ENCODE results near the gene PTGES2.
A peak's percentile ranks its signal among the peaks of the same experiment; 100 is the strongest.

The PTGES2 gene

GRCh38 chr9:128102861-128103588 lies 24.5 kb downstream of the PTGES2 start:
- DNase-seq: no peak

- DNase-seq: no peak
Measured at GRCh38 chr9:128102196-128102595, 25.3 kb downstream of the PTGES2 start.

- DNase-seq: no peak
Measured at GRCh38 chr9:128101690-128102089, 25.8 kb downstream of the PTGES2 start.

DNA sequence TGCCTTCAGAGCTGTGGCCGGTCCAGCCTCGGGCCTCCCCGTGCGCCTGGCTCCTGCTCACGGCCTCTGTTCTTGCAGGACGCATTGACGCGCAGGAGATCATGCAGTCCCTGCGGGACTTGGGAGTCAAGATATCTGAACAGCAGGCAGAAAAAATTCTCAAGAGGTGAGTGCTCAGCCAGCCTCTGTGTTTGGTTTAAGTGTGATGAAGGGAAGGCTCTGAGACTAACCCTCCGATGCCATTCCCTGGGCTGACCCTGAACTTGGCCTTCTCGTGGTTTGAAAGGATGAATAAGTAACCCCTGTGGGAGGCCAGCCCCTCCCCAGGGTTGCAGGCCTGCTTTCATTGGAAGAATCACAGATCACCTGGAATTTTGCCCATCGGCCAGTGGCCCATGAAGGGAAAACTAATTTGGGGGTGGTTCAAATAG lies 26.3 kb downstream of the PTGES2 start:
- DNase-seq: no peak

GRCh38 chr9:128100581-128100980 lies 26.9 kb downstream of the PTGES2 start:
- DNase-seq: no peak

DNA sequence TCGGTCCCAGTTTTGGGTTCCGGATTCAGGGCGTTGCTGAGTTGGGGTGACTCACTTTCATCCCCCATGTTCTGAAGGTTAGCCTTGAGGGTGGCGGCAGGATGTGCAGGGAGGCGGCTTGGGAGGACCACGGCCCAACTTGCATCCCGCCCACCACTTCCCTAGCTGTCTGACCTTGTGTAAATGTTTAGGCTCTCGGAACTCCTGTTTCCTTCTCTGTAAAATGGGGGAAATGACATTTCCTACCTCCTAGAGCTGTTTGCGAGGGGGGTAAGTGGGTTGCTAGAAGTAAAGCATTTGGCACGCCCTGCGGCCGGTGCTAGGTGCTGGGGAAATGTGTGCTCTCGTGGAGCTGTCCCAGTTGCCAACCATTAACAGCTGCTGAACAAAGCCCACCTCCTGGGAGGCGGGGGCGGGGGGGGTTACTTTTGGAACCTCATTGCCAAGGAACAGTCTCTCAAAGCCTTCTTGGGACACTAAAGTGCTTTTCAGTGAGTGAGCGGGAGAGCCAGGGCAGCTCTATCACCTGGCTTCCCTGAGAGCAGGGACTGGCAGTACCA lies 27.5 kb downstream of the PTGES2 start:
- DNase-seq: no peak

DNA sequence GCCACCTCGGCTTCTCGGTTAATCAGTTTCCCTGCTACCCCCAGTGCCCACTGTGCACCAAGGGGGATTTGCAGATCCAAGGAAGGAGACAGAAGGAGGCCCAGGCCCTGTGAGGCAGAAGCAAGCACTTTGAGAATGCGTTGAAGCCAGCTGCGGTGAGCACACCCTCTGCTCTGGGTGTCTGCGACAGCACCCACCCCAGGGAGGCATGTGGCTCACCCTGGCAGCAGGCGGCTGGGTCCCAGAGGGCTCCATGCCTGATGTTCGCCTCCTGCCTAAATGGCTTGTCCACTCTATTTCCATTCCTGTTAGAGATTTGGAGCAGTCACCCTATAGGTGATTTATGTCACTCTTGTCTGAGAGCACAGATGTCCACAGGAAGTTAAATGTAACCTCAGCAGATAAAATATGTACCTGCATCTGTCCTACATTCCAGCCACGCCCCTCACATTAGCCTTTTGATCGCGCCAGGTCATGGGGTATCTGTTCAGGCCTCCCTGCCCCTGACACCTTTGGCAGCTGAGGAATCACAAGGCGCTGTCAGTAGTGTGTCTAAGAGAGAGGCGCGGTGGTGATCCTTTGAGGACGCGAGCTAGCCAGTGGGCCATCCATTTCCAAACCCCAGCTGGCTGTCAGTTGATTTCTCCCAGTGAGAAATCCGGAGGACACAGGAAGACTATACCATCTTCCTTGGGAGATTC lies 28.1 kb downstream of the PTGES2 start:
- no peak for DNase-seq

- DNase-seq: peak; percentile 83
Measured at GRCh38 chr9:128098297-128099230, 29.0 kb downstream of the PTGES2 start.

- DNase-seq: no peak
Measured at GRCh38 chr9:128097543-128098296, 29.8 kb downstream of the PTGES2 start.

GRCh38 chr9:128096616-128097536 lies 30.7 kb downstream of the PTGES2 start:
- DNase-seq: no peak

DNA sequence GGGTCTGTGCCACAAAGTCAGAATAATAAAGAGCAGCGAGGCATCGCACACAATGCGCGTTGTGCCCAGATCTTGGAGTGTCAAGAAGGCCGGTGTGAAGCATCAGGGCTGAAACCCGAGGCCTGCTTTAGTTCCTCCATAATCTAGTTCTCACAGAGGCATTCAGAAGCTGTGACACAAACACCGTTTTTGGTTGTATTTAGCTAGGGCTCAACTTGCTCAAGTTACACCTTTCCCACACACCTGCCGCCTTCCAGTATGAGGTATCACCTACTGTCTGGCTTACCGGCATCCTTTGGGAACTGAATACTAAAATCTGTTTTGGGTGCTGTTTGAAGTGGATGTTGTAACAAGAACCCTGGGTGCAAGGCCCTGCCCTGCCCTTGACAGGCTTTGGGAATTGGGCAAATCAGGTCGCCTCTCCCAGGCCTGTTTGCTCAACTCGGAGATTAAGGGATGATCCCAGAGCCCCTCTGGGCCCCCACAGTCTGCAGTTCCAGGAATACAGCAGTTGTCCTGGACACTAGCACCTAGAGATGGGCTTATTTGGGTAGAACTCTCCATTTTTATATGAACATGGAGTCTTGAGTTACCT lies 32.5 kb downstream of the PTGES2 start:
- no peak for DNase-seq

DNA sequence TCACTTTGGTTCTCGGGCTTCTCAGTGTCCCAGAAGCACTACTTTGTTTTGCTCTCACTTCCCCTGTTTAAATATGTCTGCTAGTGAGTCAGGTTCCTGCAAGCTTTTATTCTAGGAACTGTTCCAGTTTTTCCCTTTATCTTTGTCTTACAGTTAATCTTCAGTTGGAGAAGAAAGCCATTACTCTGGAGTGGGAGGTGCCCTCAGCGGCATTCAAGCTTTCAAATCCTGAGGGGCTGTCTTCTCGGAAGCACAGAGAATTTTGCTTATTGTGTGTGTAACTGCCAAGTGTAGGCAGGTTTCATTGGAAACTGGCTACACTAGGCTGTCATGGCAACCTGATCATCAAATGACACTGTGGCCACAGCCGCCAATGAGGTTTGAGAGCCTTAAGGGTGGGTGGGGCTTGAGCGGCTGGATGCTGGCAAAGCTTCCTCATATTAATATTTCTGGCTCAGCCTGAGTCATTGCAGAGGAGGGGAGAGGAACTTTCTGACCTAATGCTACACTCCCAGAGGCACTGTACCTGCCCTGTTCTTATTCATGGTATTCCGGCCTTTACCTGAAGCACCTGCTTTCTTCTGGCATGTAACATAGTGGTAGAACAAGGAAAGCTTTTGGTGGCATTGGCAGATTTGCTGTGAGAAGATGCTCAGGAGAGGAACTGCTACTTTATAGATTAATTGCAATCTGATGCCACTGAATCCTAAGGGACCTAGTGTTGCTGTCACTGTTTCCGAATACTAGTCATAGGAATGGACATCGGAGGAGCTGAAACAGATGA lies 33.2 kb downstream of the PTGES2 start:
- peak; percentile 86 for DNase-seq

DNA sequence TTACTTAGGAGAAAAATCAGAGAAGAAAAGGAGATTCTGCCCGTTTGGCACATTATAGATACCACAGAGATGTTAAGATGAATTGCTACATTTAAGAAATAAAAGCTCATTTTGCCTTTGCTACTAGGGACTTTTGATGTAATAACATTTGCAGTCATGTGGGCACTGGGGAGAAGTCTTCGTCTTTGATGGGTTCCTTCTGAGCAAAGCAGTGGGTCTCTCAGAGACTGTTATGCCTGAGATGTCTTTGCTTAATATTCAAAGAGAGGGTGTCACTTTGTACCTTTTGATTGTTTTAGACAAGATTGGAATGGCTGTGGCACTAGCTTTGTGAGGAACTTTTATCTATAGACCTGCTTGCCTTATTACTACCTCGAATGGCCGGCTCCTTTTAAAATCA lies 34.5 kb downstream of the PTGES2 start:
- DNase-seq: no peak

GRCh38 chr9:128092199-128092977 lies 35.1 kb downstream of the PTGES2 start:
- DNase-seq: no peak

GRCh38 chr9:128091571-128091970 lies 36.0 kb downstream of the PTGES2 start:
- DNase-seq: no peak

GRCh38 chr9:128091144-128091543 lies 36.4 kb downstream of the PTGES2 start:
- DNase-seq: no peak

DNA sequence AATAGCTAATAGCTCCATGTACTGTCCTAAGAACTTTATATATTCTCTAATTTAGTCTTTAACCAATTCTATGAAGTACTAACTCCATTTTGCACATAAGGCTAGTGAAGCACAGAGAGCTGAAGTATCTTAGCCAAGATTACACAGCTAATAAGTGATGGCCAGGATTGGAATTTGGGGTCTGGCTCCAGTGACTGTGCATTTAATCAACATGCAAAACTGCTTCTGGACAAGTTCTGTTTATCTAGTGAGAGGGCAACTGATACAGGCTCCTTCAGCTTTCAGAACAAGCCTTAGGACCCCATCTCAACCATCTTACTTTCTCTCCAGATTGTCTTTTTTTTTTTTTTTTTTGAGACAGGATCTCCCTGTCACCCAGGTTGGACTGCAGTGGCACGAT lies 38.2 kb downstream of the PTGES2 start:
- no peak for DNase-seq

GRCh38 chr9:128088253-128088945 lies 39.1 kb downstream of the PTGES2 start:
- no peak for DNase-seq
